Stimulated activated CD4-positive, alpha-beta T cell treated with anti-CD3 and anti-CD28 coated beads, Interleukin-4, amount 100 ng/mL, for 4 hours (primary cell): ENCODE data around the gene PADI2.

Experiments used
- DNase-seq, 2 experiments: peaks; one replicate each; pipeline ENCODE4 v3.0.0-alpha.2; 2020

Gene PADI2

GRCh38 chr1:17119076-17119772, at the start of gene PADI2:
PADI2 (minus strand) TSS chr1:17119451; CDS start chr1:17119371, 80 bp downstream.
- DNase-seq, result peak; percentile 53 to 61

GRCh38 chr1:17168091-17168876, 49.0 kb upstream of the PADI2 start:
- DNase-seq, result no peak

- no peak for DNase-seq
These were observed 48.5 kb upstream of the PADI2 start for GRCh38 chr1:17167786-17168090.

- no peak for DNase-seq
These were observed 48.0 kb upstream of the PADI2 start for GRCh38 chr1:17167041-17167785.

- no peak for DNase-seq
These were observed 46.6 kb upstream of the PADI2 start for GRCh38 chr1:17165823-17166222.

- no peak for DNase-seq
These were observed 44.8 kb upstream of the PADI2 start for GRCh38 chr1:17163789-17164666.

GRCh38 chr1:17163371-17163770, 44.1 kb upstream of the PADI2 start:
- no peak for DNase-seq

- DNase-seq, result no peak
These were observed 43.7 kb upstream of the PADI2 start for GRCh38 chr1:17162941-17163340.

- DNase-seq, result no peak
These were observed 42.9 kb upstream of the PADI2 start for GRCh38 chr1:17161926-17162800.

GRCh38 chr1:17161137-17161740, 42.0 kb upstream of the PADI2 start:
- DNase-seq, result no peak

GRCh38 chr1:17158961-17159360, 39.7 kb upstream of the PADI2 start:
- no peak for DNase-seq

- no peak for DNase-seq
These were observed 36.9 kb upstream of the PADI2 start for GRCh38 chr1:17156108-17156507.

- no peak for DNase-seq
These were observed 36.1 kb upstream of the PADI2 start for GRCh38 chr1:17155257-17155920.

- no peak for DNase-seq
These were observed 30.5 kb upstream of the PADI2 start for GRCh38 chr1:17149771-17150170.

- no peak for DNase-seq
These were observed 29.8 kb upstream of the PADI2 start for GRCh38 chr1:17148950-17149608.

- no peak for DNase-seq
These were observed 26.4 kb upstream of the PADI2 start for GRCh38 chr1:17145648-17146047.

- DNase-seq, result no peak
These were observed 24.5 kb upstream of the PADI2 start for GRCh38 chr1:17143760-17144159.

- DNase-seq, result no peak
These were observed 22.4 kb upstream of the PADI2 start for GRCh38 chr1:17141441-17142197.

GRCh38 chr1:17140279-17140678, 21.0 kb upstream of the PADI2 start:
- DNase-seq, result no peak
